CD4-positive, alpha-beta T cell treated with Interleukin-4 for 1 hour (primary cell): ENCODE measurements around the gene SUV39H1.
"Not testable (repeated sequence)": the region's sequence is repeated elsewhere in the genome, so short reads cannot be mapped to it uniquely, and the experiment has no call there.

ENCODE experiments used
- DNase-seq, 2 donors: peaks; one replicate each; pipeline ENCODE4 v3.0.0-alpha.2; 2020 to 2022

SUV39H1 gene

GRCh38 chrX:48688531-48689150 lies 7.9 kb upstream of the SUV39H1 start:
- DNase-seq, result no peak

DNA sequence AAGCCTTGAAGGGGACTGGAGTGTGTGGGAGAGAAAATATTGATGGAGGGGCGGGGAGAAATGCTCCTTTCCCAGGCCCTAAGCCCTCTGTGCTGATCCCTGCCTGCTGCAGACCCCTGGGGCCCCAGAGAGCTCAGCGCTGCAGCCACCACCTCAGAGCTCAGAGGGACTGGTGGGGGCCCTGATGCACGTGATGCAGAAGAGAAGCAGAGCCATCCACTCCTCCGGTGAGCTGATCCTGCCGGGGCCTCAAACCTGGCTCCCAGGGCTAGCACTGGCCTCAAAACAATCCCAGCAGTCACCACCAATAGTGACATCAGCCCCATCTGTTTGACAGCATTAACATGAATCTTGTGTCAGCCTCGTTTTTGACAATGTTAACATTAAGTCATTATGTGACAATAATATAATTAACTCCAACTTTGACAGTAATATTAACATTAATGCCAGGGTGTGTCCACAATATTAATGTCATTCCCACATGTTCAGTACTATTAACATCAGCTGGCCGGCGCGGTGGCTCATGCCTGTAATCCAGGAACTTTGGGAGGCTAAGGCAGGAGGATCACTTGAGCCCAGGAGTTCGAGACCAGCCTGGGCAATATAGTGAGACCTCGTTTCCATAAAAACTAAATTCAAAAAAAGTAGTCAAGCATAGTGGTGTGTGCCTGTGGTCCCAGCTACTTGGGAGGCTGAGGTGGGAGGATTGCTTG lies 7.2 kb upstream of the SUV39H1 start:
- DNase-seq, result no peak

GRCh38 chrX:48691746-48692145 lies 4.8 kb upstream of the SUV39H1 start:
- DNase-seq, result not testable (repeated sequence)

- no peak for DNase-seq
Observed at GRCh38 chrX:48694776-48695533, 1.6 kb upstream of the SUV39H1 start.

DNA sequence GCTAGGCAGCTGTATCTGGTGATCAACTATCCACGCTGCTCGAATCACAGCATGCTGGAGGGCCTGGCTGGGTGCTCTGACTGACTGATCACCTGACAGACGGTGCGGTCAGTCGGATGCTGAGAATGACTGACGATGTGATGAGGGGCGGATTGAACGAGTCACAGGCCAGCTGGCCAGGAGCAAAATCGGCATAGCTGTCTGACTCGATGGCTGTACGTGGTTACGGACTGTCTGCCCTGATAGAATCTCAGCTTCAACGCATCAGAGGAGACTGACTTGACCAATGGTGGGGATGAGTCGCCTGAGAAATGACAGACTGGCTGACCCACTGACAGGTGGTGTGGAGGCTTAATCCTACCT lies 1.0 kb upstream of the SUV39H1 start:
- DNase-seq, result no peak

DNA sequence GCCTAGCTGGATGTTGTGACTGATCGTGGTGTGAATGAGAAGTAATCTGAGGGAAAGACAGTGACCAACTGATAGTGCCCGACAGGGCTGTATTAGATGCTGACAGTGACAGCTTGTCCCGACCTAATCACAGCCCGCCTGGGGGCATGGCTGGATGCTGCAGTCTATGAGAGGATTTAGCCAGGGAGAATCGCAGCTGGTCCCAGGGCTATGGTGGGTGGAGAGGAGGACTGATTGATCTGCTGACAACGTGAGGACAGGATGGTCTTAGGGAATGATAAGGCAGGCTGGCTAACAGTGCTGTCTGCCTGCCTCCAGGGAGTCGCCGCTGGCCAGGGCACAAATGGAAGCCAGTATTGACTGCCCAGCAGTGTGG lies 621 bp upstream of the SUV39H1 start:
- no peak for DNase-seq

GRCh38 chrX:48696909-48697727 lies 584 bp downstream of the SUV39H1 start:
- peak in 1 of 2 donors; percentile 38 for DNase-seq

DNA sequence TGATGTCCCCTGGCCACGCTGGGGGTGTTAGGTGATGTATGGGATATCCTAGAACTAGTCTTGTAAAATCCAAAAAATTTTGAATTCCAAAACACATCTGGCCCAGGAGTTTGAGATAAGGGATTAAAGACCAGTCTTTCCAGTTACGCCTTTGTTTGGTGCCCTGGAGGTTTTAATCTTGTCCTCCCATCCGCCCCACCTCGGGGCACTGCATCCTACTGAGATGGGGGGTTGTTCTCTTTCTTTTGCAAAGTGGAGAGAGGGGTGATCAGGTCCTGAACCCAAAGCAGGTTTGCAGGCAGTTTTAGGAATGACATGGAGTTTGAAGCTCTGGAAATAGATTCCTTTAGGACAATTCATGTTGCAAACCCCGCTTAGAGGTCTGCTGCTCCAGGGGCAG lies 1.8 kb downstream of the SUV39H1 start:
- no peak for DNase-seq

GRCh38 chrX:48700246-48700645 lies 3.7 kb downstream of the SUV39H1 start:
- DNase-seq, result no peak

DNA sequence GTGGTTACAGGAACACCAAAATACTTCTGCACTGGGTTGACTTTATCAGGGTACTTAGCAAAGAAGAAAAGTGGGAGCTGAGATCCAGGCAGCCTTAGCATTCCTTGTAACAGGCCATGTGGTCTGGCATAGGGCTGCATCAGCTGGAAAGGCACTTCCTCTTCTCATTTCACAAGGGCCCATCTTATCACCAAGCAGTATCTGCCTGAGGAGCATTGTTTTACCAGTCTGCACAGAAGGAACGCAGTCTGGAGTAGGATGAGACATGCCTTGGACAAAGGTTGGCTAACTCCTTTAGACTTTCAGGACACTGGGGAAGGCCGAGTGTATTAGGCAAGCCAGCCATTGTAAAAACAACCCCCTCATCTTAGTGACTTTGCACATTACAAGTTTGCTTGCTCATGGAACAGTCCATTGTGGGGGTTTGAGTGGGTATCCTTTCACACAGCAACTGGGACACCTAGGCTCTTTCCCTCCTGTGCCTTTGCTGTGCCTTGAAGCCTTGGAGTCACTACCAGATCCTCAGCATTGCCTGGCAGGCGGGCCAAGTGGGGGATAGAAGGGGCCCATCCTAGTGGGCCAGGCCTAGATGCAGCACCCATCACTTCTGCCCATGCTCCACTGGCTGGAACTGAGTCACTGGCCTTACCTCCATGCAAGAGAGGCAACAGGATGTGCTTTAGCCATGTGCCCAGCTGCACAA lies 4.6 kb downstream of the SUV39H1 start:
- no peak for DNase-seq

- no peak for DNase-seq
Observed at GRCh38 chrX:48702032-48702431, 5.5 kb downstream of the SUV39H1 start.

DNA sequence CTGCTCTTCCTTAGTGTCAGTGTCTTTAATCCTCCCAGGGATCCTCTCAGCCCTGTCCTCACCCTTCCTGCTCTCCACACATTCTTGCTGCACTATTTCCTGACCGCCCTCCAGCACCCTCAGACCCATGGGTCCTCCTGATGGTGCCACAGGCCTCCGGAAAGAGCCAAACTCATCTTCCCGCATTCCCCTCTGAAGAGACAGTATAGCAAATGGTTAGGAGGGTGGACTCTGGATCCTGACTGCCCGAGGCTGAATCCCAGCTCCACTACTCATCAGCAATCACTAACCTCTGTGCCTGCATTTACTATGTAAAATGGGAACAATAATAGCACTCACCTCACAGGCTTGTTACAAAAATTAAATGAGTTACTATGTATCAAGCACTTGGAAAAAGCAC lies 6.2 kb downstream of the SUV39H1 start:
- no peak for DNase-seq

DNA sequence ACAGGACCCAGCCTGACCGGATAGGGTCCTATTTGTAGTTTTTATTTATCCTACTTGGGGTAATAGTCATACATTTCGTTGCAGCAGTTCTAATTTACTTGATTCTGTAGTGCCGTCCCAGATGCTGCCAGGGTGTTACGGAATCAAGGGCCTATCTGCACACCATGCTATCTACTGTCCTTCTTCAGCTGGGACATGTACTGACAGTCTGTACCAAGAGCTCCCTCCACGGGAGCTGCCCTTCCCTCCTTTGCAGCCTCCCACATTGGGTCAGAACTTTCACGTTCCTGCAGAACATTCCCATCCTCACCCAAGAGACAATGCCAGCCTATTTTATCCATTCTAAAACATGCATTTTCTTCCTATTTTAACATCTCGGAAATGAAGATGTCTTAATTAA lies 6.7 kb downstream of the SUV39H1 start:
- no peak for DNase-seq

DNA sequence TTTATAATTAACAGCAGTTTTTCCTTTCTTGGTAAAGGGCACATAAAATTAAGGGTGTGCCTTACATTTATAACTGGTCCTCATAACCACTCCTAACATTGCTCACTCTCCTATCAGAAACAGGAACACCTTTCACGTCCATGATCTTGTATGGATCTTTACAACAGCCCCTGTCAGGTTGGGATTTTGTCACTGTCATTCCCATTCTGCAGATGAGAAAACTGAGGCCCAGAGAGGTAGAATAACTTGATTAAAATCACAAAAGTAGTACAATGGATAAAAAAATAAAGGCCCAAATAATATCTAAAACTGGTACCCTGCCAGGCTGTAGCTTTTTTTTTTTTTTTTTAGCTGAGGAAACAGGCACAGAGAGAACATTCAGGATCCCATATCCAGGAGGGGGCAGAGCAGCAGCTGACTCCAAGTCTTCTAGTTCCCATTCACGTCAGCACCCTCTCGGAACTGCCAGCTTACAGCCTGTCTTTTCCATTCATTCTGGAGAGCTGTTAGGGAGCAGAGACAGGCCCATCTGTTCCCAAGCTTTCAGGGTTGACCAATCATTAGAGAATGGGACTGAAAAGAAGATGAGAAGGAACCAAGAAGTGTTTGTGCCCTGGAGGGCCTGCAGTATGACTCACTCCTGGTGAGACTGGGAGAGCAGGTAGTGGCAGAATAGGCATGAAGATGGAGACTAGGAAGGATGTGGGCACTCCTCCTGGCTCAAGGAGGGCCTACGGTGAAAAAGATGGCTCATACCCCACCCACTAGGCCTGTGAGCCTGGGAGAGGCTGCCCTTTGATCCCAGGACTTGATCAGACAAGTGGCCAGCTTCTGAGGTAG lies 7.3 kb downstream of the SUV39H1 start:
- DNase-seq, result no peak

GRCh38 chrX:48705871-48706270 lies 9.3 kb downstream of the SUV39H1 start:
- DNase-seq, result no peak

DNA sequence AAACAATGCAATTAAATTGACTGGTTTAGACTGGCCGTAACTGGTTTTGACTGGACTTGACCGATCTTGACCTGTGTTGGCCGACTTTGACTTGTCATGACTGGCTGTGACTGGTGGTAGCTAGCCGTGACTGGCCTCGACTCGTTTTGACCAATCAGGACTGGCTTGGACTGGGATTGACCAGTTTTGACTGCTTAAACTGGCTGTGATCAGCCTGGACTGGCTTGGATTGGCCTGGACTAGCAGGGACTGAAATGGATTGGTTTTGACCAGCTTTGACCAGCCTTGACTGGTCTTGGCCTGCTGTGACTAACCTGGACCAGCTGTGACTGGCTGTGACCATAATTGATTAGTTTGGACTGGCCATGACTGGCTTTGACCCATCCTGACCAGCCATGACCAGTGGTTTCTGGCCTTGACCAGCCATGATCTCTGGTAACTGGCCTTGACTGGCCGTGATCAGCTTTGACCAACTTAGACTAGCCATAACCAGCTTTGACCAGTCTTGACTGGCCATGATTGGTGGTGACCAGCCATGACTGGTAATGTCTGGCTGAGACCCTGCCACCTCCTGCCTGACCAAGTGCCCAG lies 13.1 kb downstream of the SUV39H1 start:
- DNase-seq, result no peak

DNA sequence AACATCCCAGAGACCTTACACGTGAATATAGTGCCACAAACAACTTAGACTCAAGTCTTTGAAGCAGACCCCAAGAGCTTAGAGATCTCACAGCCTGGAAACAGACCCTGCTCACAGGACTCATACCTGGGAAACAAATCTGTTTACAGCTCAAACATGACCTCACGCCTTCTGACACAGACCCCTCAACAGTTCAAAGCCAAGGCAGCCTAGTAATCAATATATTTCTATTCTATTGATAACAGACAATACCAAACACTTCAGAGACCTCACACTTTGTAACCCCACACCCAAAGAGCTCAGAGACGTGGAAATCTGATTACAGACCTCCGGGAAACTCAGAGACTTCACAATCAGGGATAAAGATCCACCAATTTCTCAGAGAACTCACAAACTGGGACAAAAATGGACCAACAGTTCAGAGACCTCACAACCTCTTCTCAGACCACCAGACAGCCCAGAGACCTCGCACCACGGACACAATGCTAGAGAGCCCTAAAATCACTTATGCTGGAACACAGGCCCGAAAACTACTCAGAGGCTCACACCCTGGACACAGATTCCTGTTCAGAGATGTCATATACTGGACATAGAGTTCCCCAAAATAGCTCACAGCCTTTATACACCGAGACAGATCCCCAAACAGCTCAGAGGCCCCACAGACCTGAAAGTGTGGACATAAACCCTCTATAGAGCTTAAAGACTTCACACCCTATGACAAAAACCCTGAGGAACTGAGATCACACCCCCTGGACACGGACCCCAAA lies 14.8 kb downstream of the SUV39H1 start:
- DNase-seq, result no peak

DNA sequence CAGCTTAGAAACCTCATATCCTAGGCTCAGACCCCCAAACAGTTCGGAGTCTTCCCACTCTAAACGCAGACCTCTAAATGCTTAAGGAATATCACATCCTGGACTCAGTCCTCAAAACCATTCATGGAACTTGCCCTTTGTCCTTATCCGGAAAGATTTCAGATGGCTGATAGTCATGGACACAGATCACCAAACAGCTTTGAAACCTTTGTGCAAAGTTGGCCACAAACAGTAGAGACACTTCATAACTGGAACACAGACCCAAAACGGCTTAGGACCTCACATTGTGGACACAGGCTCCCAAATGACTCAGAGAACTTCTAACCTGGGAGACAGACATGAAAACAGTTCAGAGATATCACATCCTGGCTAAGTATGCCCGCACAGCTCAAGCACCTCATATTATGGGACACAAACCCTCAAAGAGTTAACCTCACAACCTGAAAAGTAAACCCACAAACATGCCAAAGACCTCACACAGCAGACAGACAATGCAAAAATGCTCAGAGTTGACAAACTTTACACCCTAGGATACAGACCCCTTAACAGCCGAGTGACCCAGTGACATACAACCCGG lies 15.5 kb downstream of the SUV39H1 start:
- DNase-seq, result no peak

GRCh38 chrX:48713847-48714246 lies 17.3 kb downstream of the SUV39H1 start:
- no peak for DNase-seq

GRCh38 chrX:48714573-48714972 lies 18.0 kb downstream of the SUV39H1 start:
- peak; percentile 22 to 57 for DNase-seq
